IMR-90 (cell line): Measurements from ENCODE around the gene SLC38A11.

Experiments
- CEBPB ChIP-seq: IDR thresholded peaks from 2 replicates; pipeline ENCODE4 v1.6.1; 2012; ENCODE audit warnings: low read depth, low read length, improper control_type of control experiment
- CTCF ChIP-seq: conservative IDR thresholded peaks from 2 replicates; pipeline ENCODE4 v1.5.1; 2012; ENCODE audit warnings: mild to moderate bottlenecking, low read depth, low read length, improper control_type of control experiment
- FOS ChIP-seq: fragments of 150-350 bp; IDR thresholded peaks from 2 replicates; pipeline ENCODE4 v1.6.1; 2016; ENCODE audit warnings: low read depth, low read length
- POLR2A ChIP-seq: IDR thresholded peaks from 2 replicates; pipeline ENCODE4 v1.6.1; 2012; ENCODE audit warnings: mild to moderate bottlenecking, low read depth, low read length
- RCOR1 ChIP-seq: IDR thresholded peaks from 2 replicates; pipeline ENCODE4 v1.6.1; 2012; ENCODE audit warnings: mild to moderate bottlenecking, low read length, improper control_type of control experiment; ENCODE audit not compliant: insufficient replicate concordance
- USF2 ChIP-seq: fragments of 150-350 bp; IDR thresholded peaks from 2 replicates; pipeline ENCODE4 v1.6.1; 2017; ENCODE audit warnings: mild to moderate bottlenecking, antibody characterized with exemption, low read length, low read depth

GRCh38 chr2:164896226-164896625, 59.1 kb downstream of the SLC38A11 start:
- TF ChIP-seq FOS, result no peak
- no peak for TF ChIP-seq POLR2A
- peak; percentile 80; the same call in 1 of the 2 replicates for TF ChIP-seq CEBPB
- TF ChIP-seq CTCF, result no peak
- no peak for TF ChIP-seq USF2
- TF ChIP-seq RCOR1, result no peak
